DOHH2 (cell line): Measurements from ENCODE around the gene ABR.
"Not testable (repeated sequence)": the region's sequence is repeated elsewhere in the genome, so short reads cannot be mapped to it uniquely, and the experiment has no call there.

Experiments used
- H3F3A ChIP-seq: fragments of 200-600 bp; sonication (generic), shearing (Covaris generic); 2 replicates; pipeline ENCODE4 v1.6.0; 2016; ENCODE audit warnings: antibody characterized with exemption, mild to moderate bottlenecking; ENCODE audit not compliant: control insufficient read depth, insufficient read depth
- H3K27ac ChIP-seq: fragments of 200-600 bp; sonication (generic); 2 replicates; pipeline ENCODE4 v1.5.1; 2014; ENCODE audit warnings: low read depth, mild to moderate bottlenecking, low read length, moderate library complexity
- H3K27me3 ChIP-seq: fragments of 200-600 bp; sonication (generic); 2 replicates; pipeline ENCODE4 v1.6.1; 2014; ENCODE audit warnings: mild to moderate bottlenecking, low read length, mixed read lengths; ENCODE audit not compliant: control insufficient read depth
- H3K36me3 ChIP-seq: fragments of 200-600 bp; sonication (generic); 2 replicates; pipeline ENCODE4 v1.6.1; 2014; ENCODE audit warnings: mild to moderate bottlenecking, low read length, moderate library complexity, mixed read lengths; ENCODE audit not compliant: control insufficient read depth
- H3K4me1 ChIP-seq: fragments of 200-600 bp; sonication (generic); 2 replicates; pipeline ENCODE4 v1.6.1; 2014; ENCODE audit warnings: mild to moderate bottlenecking, low read length, mixed read lengths; ENCODE audit not compliant: control insufficient read depth
- H3K4me2 ChIP-seq: fragments of 200-600 bp; sonication (generic); 2 replicates; pipeline ENCODE4 v1.6.0; 2014; ENCODE audit warnings: mild to moderate bottlenecking, low read length, moderate library complexity
- H3K4me3 ChIP-seq: fragments of 200-600 bp; sonication (generic); 2 replicates; pipeline ENCODE4 v1.5.1; 2014; ENCODE audit warnings: mild to moderate bottlenecking, low read length, mixed read lengths
- H3K79me2 ChIP-seq: fragments of 200-600 bp; sonication (generic); 2 replicates; pipeline ENCODE4 v1.6.1; 2014; ENCODE audit warnings: mild to moderate bottlenecking, low read length, mixed read lengths; ENCODE audit not compliant: control insufficient read depth
- H3K9me2 ChIP-seq: fragments of 200-600 bp; sonication (generic); replicated peaks from 2 replicates; pipeline ENCODE4 v1.6.1; 2014; ENCODE audit warnings: mild to moderate bottlenecking, low read length, mixed read lengths; ENCODE audit not compliant: control insufficient read depth
- H3K9me3 ChIP-seq: fragments of 200-600 bp; sonication (generic); 2 replicates; pipeline ENCODE4 v1.6.1; 2014; ENCODE audit warnings: antibody characterized with exemption, low read length, mixed read lengths; ENCODE audit not compliant: control insufficient read depth, insufficient read depth
- H4K20me1 ChIP-seq: fragments of 200-600 bp; sonication (generic); 2 replicates; pipeline ENCODE4 v1.6.0; 2014; ENCODE audit warnings: low read depth, mild to moderate bottlenecking, antibody characterized with exemption, low read length, moderate library complexity; ENCODE audit not compliant: control insufficient read depth, insufficient read depth
- EZH2phosphoT487 ChIP-seq: fragments of 200-600 bp; sonication (generic); IDR thresholded peaks from 2 replicates; pipeline ENCODE4 v1.6.1; 2017; ENCODE audit warnings: borderline replicate concordance, mild to moderate bottlenecking, antibody characterized with exemption, low read length, moderate library complexity, mixed read lengths
- TF ChIP-seq, protein P1 (sequence below): fragments of 200-600 bp; sonication (generic); IDR thresholded peaks from one replicate; pipeline ENCODE4 v1.5.1; 2014; ENCODE audit warnings: antibody characterized with exemption, mild to moderate bottlenecking, low read depth, low read length; ENCODE audit not compliant: poor library complexity, severe bottlenecking

ABR gene

DNA sequence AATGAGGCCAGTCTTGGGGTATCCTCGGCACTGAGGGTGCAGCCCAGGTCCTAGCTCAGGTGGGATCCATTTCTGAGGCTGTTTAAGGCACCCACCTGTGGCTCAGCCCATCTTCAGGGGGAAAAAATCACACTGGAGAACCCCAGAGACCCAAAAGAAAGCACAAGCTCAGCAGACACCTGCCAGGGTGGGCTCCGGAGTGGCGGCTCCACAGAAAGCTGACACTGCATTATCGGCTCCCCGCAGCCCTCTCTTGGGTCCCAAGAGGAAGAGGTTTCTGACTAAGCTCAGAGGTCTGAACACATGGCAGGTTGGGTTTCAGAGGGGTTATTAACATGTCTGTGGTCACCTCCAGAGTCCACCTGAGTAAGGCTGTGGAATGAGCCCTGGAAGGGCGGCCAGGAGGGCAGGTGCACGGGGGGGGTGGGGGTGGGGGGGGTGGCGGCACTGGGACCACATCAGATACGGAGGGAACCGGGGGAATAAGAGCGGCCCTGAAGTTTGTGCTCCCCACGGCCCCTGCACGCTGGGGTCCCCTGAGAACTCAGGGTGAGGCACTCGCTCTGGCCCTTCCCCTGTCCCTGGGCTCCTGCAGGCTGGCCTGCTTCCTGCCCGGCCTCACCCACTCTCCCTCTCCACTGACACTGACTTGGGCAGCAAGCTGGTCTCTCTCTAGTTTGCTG is 103.3 kb downstream of the ABR start:
- TF ChIP-seq, protein P1, sequence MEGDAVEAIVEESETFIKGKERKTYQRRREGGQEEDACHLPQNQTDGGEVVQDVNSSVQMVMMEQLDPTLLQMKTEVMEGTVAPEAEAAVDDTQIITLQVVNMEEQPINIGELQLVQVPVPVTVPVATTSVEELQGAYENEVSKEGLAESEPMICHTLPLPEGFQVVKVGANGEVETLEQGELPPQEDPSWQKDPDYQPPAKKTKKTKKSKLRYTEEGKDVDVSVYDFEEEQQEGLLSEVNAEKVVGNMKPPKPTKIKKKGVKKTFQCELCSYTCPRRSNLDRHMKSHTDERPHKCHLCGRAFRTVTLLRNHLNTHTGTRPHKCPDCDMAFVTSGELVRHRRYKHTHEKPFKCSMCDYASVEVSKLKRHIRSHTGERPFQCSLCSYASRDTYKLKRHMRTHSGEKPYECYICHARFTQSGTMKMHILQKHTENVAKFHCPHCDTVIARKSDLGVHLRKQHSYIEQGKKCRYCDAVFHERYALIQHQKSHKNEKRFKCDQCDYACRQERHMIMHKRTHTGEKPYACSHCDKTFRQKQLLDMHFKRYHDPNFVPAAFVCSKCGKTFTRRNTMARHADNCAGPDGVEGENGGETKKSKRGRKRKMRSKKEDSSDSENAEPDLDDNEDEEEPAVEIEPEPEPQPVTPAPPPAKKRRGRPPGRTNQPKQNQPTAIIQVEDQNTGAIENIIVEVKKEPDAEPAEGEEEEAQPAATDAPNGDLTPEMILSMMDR, result no peak
- no peak for TF ChIP-seq EZH2phosphoT487
- no peaks in the 10 kb centered on the region for H3K4me1 ChIP-seq
- H3K79me2 ChIP-seq, result no peaks in the 10 kb centered on the region
- H3K36me3 ChIP-seq, result peaks cover 58% of the 10 kb centered on the region
- H3K27ac ChIP-seq, result no peak overlapping the region
- H3F3A ChIP-seq, result no peaks in the 10 kb centered on the region
- H3K4me2 ChIP-seq, result no peak overlapping the region
- no peaks in the 10 kb centered on the region for H3K9me2 ChIP-seq
- H4K20me1 ChIP-seq, result no peaks in the 10 kb centered on the region
- no peaks in the 10 kb centered on the region for H3K27me3 ChIP-seq
- no peaks in the 10 kb centered on the region for H3K9me3 ChIP-seq
- no peak overlapping the region for H3K4me3 ChIP-seq

DNA sequence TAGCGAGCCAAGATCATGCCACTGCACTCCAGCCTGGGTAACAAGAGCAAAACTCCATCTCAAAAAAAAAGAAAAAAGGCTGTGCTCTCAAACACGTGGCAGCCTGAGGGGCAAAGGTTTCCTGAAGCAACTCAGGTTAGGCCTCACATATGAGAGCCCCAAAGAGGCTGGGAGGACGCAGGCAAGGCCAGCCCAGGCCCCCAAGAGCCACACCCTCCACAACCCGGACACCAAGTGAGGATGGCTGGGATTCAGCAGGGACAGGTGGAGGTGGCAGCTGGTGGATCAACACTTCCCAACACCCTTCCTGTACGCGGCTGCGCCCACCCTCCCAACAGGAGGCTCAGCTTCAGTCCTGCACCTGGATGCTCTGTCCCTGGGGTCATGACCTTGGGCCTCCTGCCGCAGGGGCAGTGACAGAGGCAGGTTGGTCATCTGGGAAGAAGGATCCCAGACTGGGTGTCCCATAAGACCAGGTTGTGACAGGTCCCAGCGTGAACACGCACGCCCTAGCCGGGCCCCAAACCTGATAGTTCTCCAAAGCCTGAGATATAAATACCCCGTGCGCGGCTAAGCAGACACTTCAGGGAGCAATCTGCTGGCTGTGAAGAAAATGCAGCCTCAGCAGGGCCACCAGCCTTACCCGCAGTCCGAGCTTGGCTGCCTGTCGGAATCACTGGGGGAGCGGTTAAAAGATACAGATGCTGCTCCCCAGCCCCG is 104.7 kb downstream of the ABR start:
- Histone ChIP-seq H3K9me2 (no peaks in the 10 kb centered on the region), H3K36me3 (peaks cover 60% of the 10 kb centered on the region), H3F3A (no peaks in the 10 kb centered on the region), H3K79me2 (no peaks in the 10 kb centered on the region), H4K20me1 (no peaks in the 10 kb centered on the region), H3K4me1 (no peaks in the 10 kb centered on the region), H3K27me3 (no peaks in the 10 kb centered on the region), H3K4me2 (no peak overlapping the region), H3K4me3 (no peak overlapping the region), H3K27ac (no peak overlapping the region), H3K9me3 (no peaks in the 10 kb centered on the region)
- TF ChIP-seq, protein P1, result no peak
- TF ChIP-seq EZH2phosphoT487, result no peak

DNA sequence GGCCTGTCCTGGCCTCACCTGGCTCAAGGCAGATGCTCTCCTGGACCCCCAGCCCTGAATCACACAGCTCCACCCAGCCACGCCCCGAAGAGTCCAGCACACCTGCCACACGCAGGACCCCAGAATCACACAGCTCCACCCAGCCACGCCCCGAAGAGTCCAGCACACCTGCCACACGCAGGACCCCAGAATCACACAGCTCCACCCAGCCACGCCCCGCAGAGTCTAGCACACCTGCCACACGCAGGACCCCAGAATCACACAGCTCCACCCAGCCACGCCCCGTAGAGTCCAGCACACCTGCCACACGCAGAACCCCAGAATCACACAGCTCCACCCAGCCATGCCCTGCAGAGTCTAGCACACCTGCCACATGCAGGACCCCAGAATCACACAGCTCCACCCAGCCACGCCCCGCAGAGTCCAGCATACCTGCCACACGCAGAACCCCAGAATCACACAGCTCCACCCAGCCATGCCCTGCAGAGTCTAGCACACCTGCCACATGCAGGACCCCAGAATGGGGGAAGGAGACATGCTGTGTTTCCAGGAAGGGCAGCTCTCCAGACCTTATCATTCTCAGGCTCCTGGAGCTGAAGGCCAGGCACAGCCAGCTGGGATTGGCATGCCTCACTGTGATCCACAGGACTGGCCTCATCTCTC is 105.7 kb downstream of the ABR start:
- not testable (repeated sequence) for H3F3A ChIP-seq, H3K4me2 ChIP-seq, H3K79me2 ChIP-seq, H3K27me3 ChIP-seq, H4K20me1 ChIP-seq, H3K4me1 ChIP-seq, H3K9me3 ChIP-seq, H3K27ac ChIP-seq, H3K4me3 ChIP-seq, H3K9me2 ChIP-seq
- peaks cover 61% of the 10 kb centered on the region for H3K36me3 ChIP-seq
